Endodermal cell (in vitro differentiated cells): Measurements from ENCODE around the gene PSENEN. TPM values are rescaled to one million over a fixed set of nuclear protein-coding genes. Genes with fewer than 3 reads are reported as not detected.

Source experiments
- DNase-seq: peaks from one replicate; pipeline ENCODE4 v3.0.0-alpha.2; 2017
- H3K27ac ChIP-seq: 2 replicates; pipeline ENCODE4 v1.5.1; 2013; ENCODE audit warnings: mild to moderate bottlenecking, low read depth, low read length, moderate library complexity
- H3K27me3 ChIP-seq: 2 replicates; pipeline ENCODE4 v1.6.1; 2013; ENCODE audit warnings: mild to moderate bottlenecking, low read length, moderate library complexity; ENCODE audit not compliant: insufficient read depth, control insufficient read depth, poor library complexity, severe bottlenecking
- H3K36me3 ChIP-seq: 2 replicates; pipeline ENCODE4 v1.7.0; 2013; ENCODE audit warnings: mild to moderate bottlenecking, low read length, moderate library complexity; ENCODE audit not compliant: control insufficient read depth, insufficient read depth
- H3K4me1 ChIP-seq: one replicate; pipeline ENCODE4 v1.7.0; 2013; ENCODE audit warnings: low read length; ENCODE audit not compliant: control insufficient read depth, insufficient read depth
- H3K4me3 ChIP-seq: 2 replicates; pipeline ENCODE4 v1.5.1; 2013; ENCODE audit warnings: mild to moderate bottlenecking, low read length, moderate library complexity
- H3K9ac ChIP-seq: 2 replicates; pipeline ENCODE4 v1.6.1; 2013; ENCODE audit warnings: mild to moderate bottlenecking, low read length, moderate library complexity; ENCODE audit not compliant: poor library complexity, severe bottlenecking; ENCODE audit errors: extremely low read depth
- H3K9me3 ChIP-seq: 2 replicates; pipeline ENCODE4 v1.6.1; 2013; ENCODE audit warnings: mild to moderate bottlenecking, low read length, moderate library complexity; ENCODE audit not compliant: control insufficient read depth
- H3K27ac Mint-ChIP-seq: 2 replicates; pipeline ENCODE4 v1.8.0; 2020; ENCODE audit warnings: mixed read lengths
- H3K27me3 Mint-ChIP-seq: 2 replicates; pipeline ENCODE4 v1.8.0; 2021; ENCODE audit warnings: mild to moderate bottlenecking, mixed read lengths; ENCODE audit not compliant: insufficient read depth
- H3K36me3 Mint-ChIP-seq: 2 replicates; pipeline ENCODE4 v1.8.0; 2020; ENCODE audit warnings: low read depth, mixed read lengths
- H3K4me1 Mint-ChIP-seq: 2 replicates; pipeline ENCODE4 v1.8.0; 2020; ENCODE audit warnings: mixed read lengths
- H3K4me3 Mint-ChIP-seq: 2 replicates; pipeline ENCODE4 v1.8.0; 2020; ENCODE audit warnings: mild to moderate bottlenecking, moderate library complexity, mixed read lengths
- H3K9me3 Mint-ChIP-seq: 2 replicates; pipeline ENCODE4 v1.8.0; 2020; ENCODE audit warnings: mild to moderate bottlenecking, mixed read lengths
- WGBS, 2 experiments: methylation state at CpG; one replicate each; pipeline versions ENCODE4 v1.1.5 to v1.1.7; 2013; ENCODE audit warnings: missing lambda C conversion rate in 2 of 2, mixed read lengths in 1 of 2; ENCODE audit not compliant: insufficient coverage in 1 of 2, insufficient read length in 1 of 2; 5-methylcytosine and 5-hydroxymethylcytosine counted together
- total RNA-seq, 2 donors: library from RNA; stranded (reverse); fragmentation: NEBNext Ultra II Directional in 1 of 2; extraction: Animal tissue kit (Norgen Biotek cat#: 25700) in 1 of 2; gene quantifications; 2 replicates in 1 of 2; 3 replicates in 1 of 2; pipeline ENCODE4 v1.2.1, GENCODE V29; 2021
- TF ChIP-seq, protein P1 (sequence below): fragments of 200-600 bp; sonication (generic); conservative IDR thresholded peaks from 2 replicates; pipeline ENCODE4 v1.5.0; 2021; ENCODE audit warnings: antibody characterized with exemption, mild to moderate bottlenecking

The PSENEN gene
- total RNA-seq, 2 donors from 2014 or later = 101 to 109 TPM

GRCh38 chr19:35784503-35785338 lies 39.3 kb downstream of the PSENEN start:
- no peak overlapping the region for H3K9ac ChIP-seq
- no peak overlapping the region for H3K27ac ChIP-seq
- no peaks in the 10 kb centered on the region for H3K4me1 ChIP-seq
- 28 to 68% methylated on average over 10 to 45 of the region's 45 CpGs for WGBS, 2 experiments
- TF ChIP-seq, protein P1, sequence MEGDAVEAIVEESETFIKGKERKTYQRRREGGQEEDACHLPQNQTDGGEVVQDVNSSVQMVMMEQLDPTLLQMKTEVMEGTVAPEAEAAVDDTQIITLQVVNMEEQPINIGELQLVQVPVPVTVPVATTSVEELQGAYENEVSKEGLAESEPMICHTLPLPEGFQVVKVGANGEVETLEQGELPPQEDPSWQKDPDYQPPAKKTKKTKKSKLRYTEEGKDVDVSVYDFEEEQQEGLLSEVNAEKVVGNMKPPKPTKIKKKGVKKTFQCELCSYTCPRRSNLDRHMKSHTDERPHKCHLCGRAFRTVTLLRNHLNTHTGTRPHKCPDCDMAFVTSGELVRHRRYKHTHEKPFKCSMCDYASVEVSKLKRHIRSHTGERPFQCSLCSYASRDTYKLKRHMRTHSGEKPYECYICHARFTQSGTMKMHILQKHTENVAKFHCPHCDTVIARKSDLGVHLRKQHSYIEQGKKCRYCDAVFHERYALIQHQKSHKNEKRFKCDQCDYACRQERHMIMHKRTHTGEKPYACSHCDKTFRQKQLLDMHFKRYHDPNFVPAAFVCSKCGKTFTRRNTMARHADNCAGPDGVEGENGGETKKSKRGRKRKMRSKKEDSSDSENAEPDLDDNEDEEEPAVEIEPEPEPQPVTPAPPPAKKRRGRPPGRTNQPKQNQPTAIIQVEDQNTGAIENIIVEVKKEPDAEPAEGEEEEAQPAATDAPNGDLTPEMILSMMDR = peak; percentile 66
- H3K4me3 ChIP-seq = no peak overlapping the region
- no peaks in the 10 kb centered on the region for H3K9me3 ChIP-seq
- peak overlapping the region; percentile 49 for H3K4me3 Mint-ChIP-seq
- H3K36me3 ChIP-seq = no peaks in the 10 kb centered on the region
- no peaks in the 10 kb centered on the region for H3K9me3 Mint-ChIP-seq
- no peaks in the 10 kb centered on the region for H3K27me3 ChIP-seq
- no peaks in the 10 kb centered on the region for H3K36me3 Mint-ChIP-seq
- DNase-seq = peak; percentile 97
- H3K4me1 Mint-ChIP-seq = peaks cover 7% of the 10 kb centered on the region
- no peak overlapping the region for H3K27ac Mint-ChIP-seq
- peaks cover 3% of the 10 kb centered on the region for H3K27me3 Mint-ChIP-seq

- DNase-seq = no peak
- Mint-ChIP-seq H3K9me3 (no peaks in the 10 kb centered on the region), H3K4me3 (peak overlapping the region; percentile 49), H3K36me3 (no peaks in the 10 kb centered on the region), H3K27ac (no peak overlapping the region), H3K27me3 (peaks cover 3% of the 10 kb centered on the region), H3K4me1 (peaks cover 7% of the 10 kb centered on the region)
- no peak overlapping the region for H3K9ac ChIP-seq
- WGBS, 2 experiments = 80 to 92% methylated on average over 9 to 10 of the region's 10 CpGs
- TF ChIP-seq, protein P1 = no peak
- H3K9me3 ChIP-seq = no peaks in the 10 kb centered on the region
- no peaks in the 10 kb centered on the region for H3K27me3 ChIP-seq
- no peaks in the 10 kb centered on the region for H3K4me1 ChIP-seq
- H3K27ac ChIP-seq = no peak overlapping the region
- H3K4me3 ChIP-seq = no peak overlapping the region
- H3K36me3 ChIP-seq = no peaks in the 10 kb centered on the region
Observed at GRCh38 chr19:35785339-35785627, 39.8 kb downstream of the PSENEN start.

GRCh38 chr19:35786299-35787160 lies 41.1 kb downstream of the PSENEN start:
- H3K9me3 Mint-ChIP-seq = no peaks in the 10 kb centered on the region
- 87 to 92% methylated on average over 10 to 30 of the region's 31 CpGs for WGBS, 2 experiments
- DNase-seq = no peak
- no peaks in the 10 kb centered on the region for H3K27me3 ChIP-seq
- no peaks in the 10 kb centered on the region for H3K9me3 ChIP-seq
- no peak overlapping the region for H3K9ac ChIP-seq
- H3K36me3 Mint-ChIP-seq = no peaks in the 10 kb centered on the region
- no peak overlapping the region for H3K4me3 ChIP-seq
- TF ChIP-seq, protein P1 = no peak
- H3K27ac Mint-ChIP-seq = no peak overlapping the region
- H3K4me1 ChIP-seq = no peaks in the 10 kb centered on the region
- H3K4me1 Mint-ChIP-seq = peaks cover 7% of the 10 kb centered on the region
- no peak overlapping the region for H3K27ac ChIP-seq
- peak overlapping the region; percentile 49 for H3K4me3 Mint-ChIP-seq
- H3K36me3 ChIP-seq = no peaks in the 10 kb centered on the region
- peaks cover 3% of the 10 kb centered on the region for H3K27me3 Mint-ChIP-seq
